Measurements from ENCODE around the gene NECTIN2.

DNA sequence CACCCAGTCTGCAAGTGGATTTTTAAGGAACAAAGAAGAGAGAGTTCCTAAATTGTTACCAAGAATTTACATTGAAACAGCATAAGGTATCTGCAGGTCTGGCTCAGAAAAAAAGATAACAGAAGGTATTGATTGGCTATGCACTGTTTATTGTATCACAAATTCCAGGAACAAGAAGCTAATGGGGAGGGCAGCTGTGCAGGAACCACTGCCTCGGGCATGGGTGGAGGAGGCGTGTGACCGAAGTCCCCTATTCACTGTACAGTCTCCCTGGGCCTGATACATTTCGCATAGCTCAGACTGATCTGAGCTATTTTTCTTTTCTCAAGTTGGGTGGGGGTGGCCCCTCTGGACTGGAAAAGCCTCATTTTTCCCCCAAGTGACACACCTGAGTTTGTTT is 11.7 kb downstream of the NECTIN2 start:
- TF ChIP-seq, protein P1, sequence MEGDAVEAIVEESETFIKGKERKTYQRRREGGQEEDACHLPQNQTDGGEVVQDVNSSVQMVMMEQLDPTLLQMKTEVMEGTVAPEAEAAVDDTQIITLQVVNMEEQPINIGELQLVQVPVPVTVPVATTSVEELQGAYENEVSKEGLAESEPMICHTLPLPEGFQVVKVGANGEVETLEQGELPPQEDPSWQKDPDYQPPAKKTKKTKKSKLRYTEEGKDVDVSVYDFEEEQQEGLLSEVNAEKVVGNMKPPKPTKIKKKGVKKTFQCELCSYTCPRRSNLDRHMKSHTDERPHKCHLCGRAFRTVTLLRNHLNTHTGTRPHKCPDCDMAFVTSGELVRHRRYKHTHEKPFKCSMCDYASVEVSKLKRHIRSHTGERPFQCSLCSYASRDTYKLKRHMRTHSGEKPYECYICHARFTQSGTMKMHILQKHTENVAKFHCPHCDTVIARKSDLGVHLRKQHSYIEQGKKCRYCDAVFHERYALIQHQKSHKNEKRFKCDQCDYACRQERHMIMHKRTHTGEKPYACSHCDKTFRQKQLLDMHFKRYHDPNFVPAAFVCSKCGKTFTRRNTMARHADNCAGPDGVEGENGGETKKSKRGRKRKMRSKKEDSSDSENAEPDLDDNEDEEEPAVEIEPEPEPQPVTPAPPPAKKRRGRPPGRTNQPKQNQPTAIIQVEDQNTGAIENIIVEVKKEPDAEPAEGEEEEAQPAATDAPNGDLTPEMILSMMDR (conservative IDR thresholded peaks at IDR 0.05; ENCODE audit: low read length): no peak
- TF ChIP-seq EZH2phosphoT487 (IDR thresholded peaks at IDR 0.05; ENCODE audit: borderline replicate concordance, low read depth, low read length): no peak
